Pancreas (tissue), 10 donors: ENCODE results near the gene PCDHGA6. TPM values are rescaled to one million over a fixed set of nuclear protein-coding genes. Genes with fewer than 3 reads are reported as not detected.
"Not testable (repeated sequence)": the region's sequence is repeated elsewhere in the genome, so short reads cannot be mapped to it uniquely, and the experiment has no call there.

Experiments used
- ATAC-seq, 4 donors: fragments of 200-7000 bp; cut with Tn5 transposase; one replicate each; pipeline versions ENCODE4 v1.8.0 to v1.9.1; 2020; ENCODE audit warnings: mild to moderate bottlenecking in 4 of 4, moderate library complexity in 4 of 4
- DNase-seq, 6 donors: peaks; one replicate each; pipeline ENCODE4 v3.0.0-alpha.2; 2020
- FAIRE-seq: peaks from 2 replicates; lab custom pipeline; 2012; peaks lifted over from hg19 to GRCh38; lab: Jason Lieb, UNC
- H3K27ac ChIP-seq, 4 donors: fragments of 200-600 bp; sonication (generic); 1 replicate in 3 of 4; 2 replicates in 1 of 4; pipeline versions ENCODE4 v1.5.0 to v1.8.0; 2020
- H3K27me3 ChIP-seq, 4 donors: fragments of 200-600 bp; one replicate each; pipeline ENCODE4 v1.8.0; 2021
- H3K36me3 ChIP-seq, 3 donors: fragments of 200-600 bp; sonication (generic) in 1 of 3; one replicate each; pipeline versions ENCODE4 v1.5.0 to v1.8.0; 2020 to 2021
- H3K4me1 ChIP-seq, 3 donors: fragments of 200-600 bp; one replicate each; pipeline ENCODE4 v1.8.0; 2021
- H3K4me3 ChIP-seq, 4 donors: fragments of 200-600 bp; sonication (generic) in 2 of 4; one replicate each; pipeline versions ENCODE4 v1.5.0 to v1.8.0; 2020 to 2021
- H3K9me3 ChIP-seq, 4 donors: fragments of 200-600 bp; one replicate each; pipeline ENCODE4 v1.8.0; 2021
- CTCF ChIP-seq, 4 donors: fragments of 200-600 bp; sonication (generic) in 3 of 4; IDR thresholded peaks; one replicate each; pipeline versions ENCODE4 v1.5.0 to v1.8.0; 2021; ENCODE audit warnings: antibody characterized with exemption in 4 of 4
- WGBS, 2 donors: extraction: QIAGEN DNeasy Blood & Tissue Kit; methylation state at CpG; one replicate each; pipeline ENCODE4 v1.1.7; 2013; 5-methylcytosine and 5-hydroxymethylcytosine counted together
- intact Hi-C, 3 donors: fragments of 100-400 bp; cut with DNase I; formaldehyde crosslinking; loops; one replicate each; pipeline versions ENCODE4 v1.11.1 to v1.14.2; 2022
- polyA plus RNA-seq, 2 donors: library from polyadenylated mRNA; stranded (reverse); fragments of 200-250 nt; gene quantifications; one replicate each; pipeline ENCODE4 v1.2.3, GENCODE V29; 2013
- total RNA-seq, 6 donors: library from RNA; stranded (reverse); fragmentation: NEBNext Ultra II Directional in 4 of 6; extraction: Animal tissue kit (Norgen Biotek cat#: 25700) in 4 of 6; gene quantifications; one replicate each; pipeline versions ENCODE4 v1.2.1 to v1.2.4, GENCODE V29; 2021 to 2023
- donor health status: healthy with polysubstance abuse.
- donor health status: DM: no; HTN: no; CAD: no; lungs with moderate emphysema.
- donor health status: DM: no; HTN: no; CAD: no.
- donor health status: control.
- donor health status: control.
- donor health status: Bipolar disorder and iron deficiency.
- donor health status: DM: yes; HTN: yes; CAD: no.
- donor health status: DM: no; HTN: no; CAD: no.
- donor health status: DM: no; HTN: no; CAD: no.
- donor health status: DM: yes; HTN: yes; CAD: no.

PCDHGA6 gene
- total and polyA plus RNA-seq, 8 donors, result 1.1 to 3.1 (median 1.8) TPM

DNA sequence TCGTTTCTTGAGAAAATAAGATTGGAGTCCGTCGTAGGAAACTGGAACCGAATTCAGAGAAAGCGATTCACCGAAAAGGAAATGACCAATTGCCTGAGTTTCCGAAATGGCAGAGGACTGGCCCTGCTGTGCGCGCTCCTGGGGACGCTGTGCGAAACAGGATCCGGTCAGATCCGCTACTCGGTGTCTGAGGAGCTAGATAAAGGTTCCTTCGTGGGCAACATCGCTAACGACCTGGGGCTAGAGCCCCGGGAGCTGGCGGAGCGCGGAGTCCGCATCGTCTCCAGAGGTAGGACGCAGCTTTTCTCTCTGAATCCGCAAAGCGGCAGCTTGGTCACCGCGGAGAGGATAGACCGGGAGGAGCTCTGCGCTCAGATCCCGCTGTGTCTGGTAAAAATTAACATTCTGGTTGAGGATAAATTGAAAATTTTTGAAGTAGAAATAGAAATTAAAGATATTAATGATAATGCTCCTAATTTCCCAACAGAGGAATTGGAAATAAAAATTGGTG is 29.7 kb upstream of the PCDHGA6 start:
- Histone ChIP-seq H3K4me1 (no peaks in the 10 kb centered on the region), H3K4me3 (peak overlapping the region in 2 of 4 donors; percentile 11 to 17), H3K36me3 (no peaks in the 10 kb centered on the region), H3K27ac (no peak overlapping the region), H3K27me3 (peaks cover 0 to 10% (median 3%) of the 10 kb centered on the region in 4 donors), H3K9me3 (peaks cover 0 to 6% (median 1%) of the 10 kb centered on the region in 4 donors)
- TF ChIP-seq CTCF (IDR thresholded peaks at IDR 0.05), result no peak
- peak in 1 of 4 donors; percentile 44 for ATAC-seq
- no peak for FAIRE-seq
- WGBS, 2 donors, result 17 to 24% methylated on average over 31 of the region's 31 CpGs
- no peak for DNase-seq
- intact Hi-C loops, result no loop called here

DNA sequence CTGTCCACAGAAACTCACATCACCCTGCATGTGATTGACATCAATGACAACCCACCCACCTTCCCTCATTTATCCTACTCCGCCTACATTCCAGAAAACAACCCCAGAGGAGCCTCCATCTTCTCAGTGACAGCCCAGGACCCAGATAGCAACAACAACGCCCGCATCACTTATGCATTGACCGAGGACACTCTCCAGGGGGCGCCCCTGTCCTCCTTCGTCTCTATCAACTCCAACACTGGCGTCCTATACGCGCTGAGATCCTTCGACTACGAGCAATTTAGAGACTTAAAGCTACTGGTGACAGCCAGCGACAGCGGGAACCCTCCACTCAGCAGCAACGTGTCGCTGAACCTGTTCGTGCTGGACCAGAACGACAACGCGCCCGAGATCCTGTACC is 28.4 kb upstream of the PCDHGA6 start:
- DNase-seq (no peak), FAIRE-seq (no peak), ATAC-seq (no peak)
- intact Hi-C loops, result no loop called here
- Histone ChIP-seq H3K4me3 (no peak overlapping the region), H3K4me1 (no peaks in the 10 kb centered on the region), H3K9me3 (peaks cover 0 to 3% (median 1%) of the 10 kb centered on the region in 4 donors), H3K36me3 (no peaks in the 10 kb centered on the region), H3K27ac (no peak overlapping the region), H3K27me3 (peaks cover 0 to 5% (median 3%) of the 10 kb centered on the region in 4 donors)
- WGBS, 2 donors, result 26% methylated on average over 20 of the region's 20 CpGs
- TF ChIP-seq CTCF (IDR thresholded peaks at IDR 0.05), result no peak

DNA sequence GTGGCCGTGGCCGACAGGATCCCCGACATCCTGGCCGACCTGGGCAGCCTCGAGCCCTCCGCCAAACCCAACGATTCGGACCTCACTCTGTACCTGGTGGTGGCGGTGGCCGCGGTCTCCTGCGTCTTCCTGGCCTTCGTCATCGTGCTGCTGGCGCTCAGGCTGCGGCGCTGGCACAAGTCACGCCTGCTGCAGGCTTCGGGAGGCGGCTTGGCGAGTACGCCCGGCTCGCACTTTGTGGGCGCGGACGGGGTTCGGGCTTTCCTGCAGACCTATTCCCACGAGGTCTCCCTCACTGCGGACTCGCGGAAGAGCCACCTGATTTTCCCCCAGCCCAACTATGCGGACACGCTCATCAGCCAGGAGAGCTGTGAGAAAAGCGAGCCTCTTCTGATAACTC is 27.7 kb upstream of the PCDHGA6 start:
- 40 to 46% methylated on average over 20 to 27 of the region's 35 CpGs for WGBS, 2 donors
- intact Hi-C loops, H3K9me3 ChIP-seq, H3K36me3 ChIP-seq, H3K27me3 ChIP-seq, H3K4me1 ChIP-seq, H3K4me3 ChIP-seq, ATAC-seq, H3K27ac ChIP-seq, FAIRE-seq, DNase-seq: not testable (repeated sequence)

DNA sequence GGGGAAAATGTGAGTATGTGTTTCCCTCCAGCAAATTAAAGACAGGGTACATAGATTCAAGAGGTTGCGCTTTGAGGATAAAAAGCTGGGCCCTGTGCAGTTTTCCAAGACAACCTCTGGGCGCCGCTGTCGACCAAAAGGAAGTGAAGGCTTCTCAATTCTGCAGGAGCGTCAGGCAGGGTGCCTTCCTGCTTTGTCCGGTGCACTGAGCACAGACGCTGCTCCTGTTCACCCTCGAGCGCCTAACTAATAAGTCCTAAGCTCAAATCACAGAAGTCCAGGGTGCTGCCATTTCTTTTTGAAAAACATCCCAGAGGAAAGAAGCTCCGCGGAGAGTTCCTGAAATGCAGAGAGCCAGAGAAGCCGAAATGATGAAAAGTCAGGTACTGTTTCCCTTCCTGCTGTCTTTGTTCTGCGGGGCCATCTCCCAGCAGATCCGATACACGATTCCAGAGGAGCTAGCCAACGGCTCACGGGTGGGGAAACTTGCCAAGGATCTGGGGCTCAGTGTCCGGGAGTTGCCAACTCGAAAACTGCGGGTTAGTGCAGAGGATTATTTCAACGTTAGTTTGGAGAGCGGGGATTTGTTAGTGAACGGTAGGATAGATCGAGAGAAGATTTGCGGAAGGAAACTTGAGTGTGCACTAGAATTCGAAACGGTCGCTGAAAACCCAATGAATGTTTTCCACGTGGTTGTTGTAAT is 23.6 kb upstream of the PCDHGA6 start, which contains the start of gene PCDHGB1:
Gene PCDHGB1 (plus strand): TSS at position 183 of the 703 bp plus-strand sequence. CDS start 162 bp downstream, at position 345.
- TF ChIP-seq CTCF (IDR thresholded peaks at IDR 0.05), result peak in 2 of 4 donors; percentile 14 to 17
- Histone ChIP-seq H3K4me3 (peak within 1 kb of the TSS in 1 of 4 donors; percentile 22), H3K9me3 (peaks cover 0 to 10% (median 4%) of the 10 kb centered on the region in 4 donors), H3K36me3 (no peaks in the 10 kb centered on the region), H3K27ac (no peak within 1 kb of the TSS), H3K4me1 (no peaks in the 10 kb centered on the region), H3K27me3 (peaks cover 0 to 5% (median 0%) of the 10 kb centered on the region in 4 donors)
- ATAC-seq (peak; percentile 46 to 91 (median 74)), FAIRE-seq (no peak), DNase-seq (peak in 1 of 6 donors; percentile 36)
- WGBS, 2 donors, result 22 to 24% methylated on average over 29 of the region's 29 CpGs
- intact Hi-C loops, result no loop called here

- Histone ChIP-seq H3K27me3 (peaks cover 0 to 5% (median 0%) of the 10 kb centered on the region in 4 donors), H3K4me1 (no peaks in the 10 kb centered on the region), H3K27ac (no peak overlapping the region), H3K4me3 (no peak overlapping the region), H3K9me3 (peaks cover 0 to 10% (median 4%) of the 10 kb centered on the region in 4 donors), H3K36me3 (no peaks in the 10 kb centered on the region)
- WGBS, 2 donors, result 28 to 31% methylated on average over 30 to 35 of the region's 36 CpGs
- DNase-seq (no peak), FAIRE-seq (no peak), ATAC-seq (no peak)
- no peak for TF ChIP-seq CTCF (IDR thresholded peaks at IDR 0.05)
- intact Hi-C loops, result no loop called here
Observed at GRCh38 chr5:141351591-141351990, 22.1 kb upstream of the PCDHGA6 start.
